Colonic mucosa (tissue), 4 donors: ENCODE data around the gene CDC40. TPM values are rescaled to one million over a fixed set of nuclear protein-coding genes. Genes with fewer than 3 reads are reported as not detected.

Experiments
- DNase-seq: peaks from one replicate; pipeline ENCODE4 v3.0.0-alpha.2; 2020
- H3K27ac ChIP-seq: fragments of 200-600 bp; one replicate; pipeline ENCODE4 v1.8.0; 2021
- H3K27me3 ChIP-seq: fragments of 200-600 bp; one replicate; pipeline ENCODE4 v1.8.0; 2021
- H3K36me3 ChIP-seq: fragments of 200-600 bp; one replicate; pipeline ENCODE4 v1.8.0; 2021
- H3K4me1 ChIP-seq: fragments of 200-600 bp; one replicate; pipeline ENCODE4 v1.8.0; 2021; ENCODE audit warnings: mild to moderate bottlenecking
- H3K4me3 ChIP-seq: fragments of 200-600 bp; one replicate; pipeline ENCODE4 v1.8.0; 2021
- H3K9ac ChIP-seq, 2 donors: one replicate each; pipeline ENCODE4 v1.7.0; 2013; ENCODE audit warnings: control low read depth in 2 of 2, low read depth in 2 of 2, low read length in 2 of 2
- H3K9me3 ChIP-seq: fragments of 200-600 bp; one replicate; pipeline ENCODE4 v1.8.0; 2021
- CTCF ChIP-seq: fragments of 200-600 bp; IDR thresholded peaks from one replicate; pipeline ENCODE4 v1.8.0; 2022; ENCODE audit warnings: antibody characterized with exemption, mild to moderate bottlenecking
- intact Hi-C: fragments of 100-400 bp; cut with DNase I; formaldehyde crosslinking; loops from one replicate; pipeline ENCODE4 v1.14.1; 2022
- total RNA-seq, 2 donors: library from RNA; stranded (reverse); fragmentation: NEBNext Ultra II Directional in 1 of 2; extraction: Animal tissue kit (Norgen Biotek cat#: 25700) in 1 of 2; gene quantifications; one replicate each; pipeline ENCODE4 v1.2.1, GENCODE V29; 2021
- donor health status: healthy.
- donor health status: DM: no; HTN: no; CAD: no.
- donor health status: DM: no; HTN: no; CAD: no.

CDC40 gene
- total RNA-seq, 2 donors from 2014 or later: 18.6 to 22.0 TPM

GRCh38 chr6:110181131-110182030 lies 1.2 kb downstream of the CDC40 start:
- TF ChIP-seq CTCF: no peak
- H3K9ac ChIP-seq: peak overlapping the region; percentile 76 to 93
- DNase-seq: no peak
- H3K4me1 ChIP-seq: peaks cover 8% of the 10 kb centered on the region
- intact Hi-C loops: no loop called here
- H3K27ac ChIP-seq: no peak overlapping the region
- no peaks in the 10 kb centered on the region for H3K9me3 ChIP-seq
- H3K27me3 ChIP-seq: no peaks in the 10 kb centered on the region
- peak overlapping the region; percentile 74 for H3K4me3 ChIP-seq
- no peaks in the 10 kb centered on the region for H3K36me3 ChIP-seq

- DNase-seq: no peak
- Histone ChIP-seq H3K27me3 (no peaks in the 10 kb centered on the region), H3K36me3 (no peaks in the 10 kb centered on the region), H3K9me3 (no peaks in the 10 kb centered on the region), H3K27ac (no peak overlapping the region), H3K9ac (no peak overlapping the region), H3K4me1 (peaks cover 8% of the 10 kb centered on the region), H3K4me3 (no peak overlapping the region)
- intact Hi-C loops: no loop called here
- no peak for TF ChIP-seq CTCF
Measured at GRCh38 chr6:110183292-110183885, 3.2 kb downstream of the CDC40 start.

GRCh38 chr6:110185879-110186278 lies 5.7 kb downstream of the CDC40 start:
- no peak overlapping the region for H3K9ac ChIP-seq
- intact Hi-C loops: no loop called here
- TF ChIP-seq CTCF: no peak
- H3K27ac ChIP-seq: no peak overlapping the region
- no peaks in the 10 kb centered on the region for H3K36me3 ChIP-seq
- peaks cover 8% of the 10 kb centered on the region for H3K4me1 ChIP-seq
- no peaks in the 10 kb centered on the region for H3K9me3 ChIP-seq
- DNase-seq: no peak
- no peak overlapping the region for H3K4me3 ChIP-seq
- no peaks in the 10 kb centered on the region for H3K27me3 ChIP-seq

GRCh38 chr6:110188791-110189190 lies 8.6 kb downstream of the CDC40 start:
- Histone ChIP-seq H3K4me3 (no peak overlapping the region), H3K9me3 (no peaks in the 10 kb centered on the region), H3K27me3 (no peaks in the 10 kb centered on the region), H3K4me1 (no peaks in the 10 kb centered on the region), H3K9ac (no peak overlapping the region), H3K27ac (no peak overlapping the region), H3K36me3 (no peaks in the 10 kb centered on the region)
- intact Hi-C loops: no loop called here
- no peak for DNase-seq
- no peak for TF ChIP-seq CTCF

- no peak overlapping the region for H3K9ac ChIP-seq
- no peaks in the 10 kb centered on the region for H3K36me3 ChIP-seq
- no peaks in the 10 kb centered on the region for H3K9me3 ChIP-seq
- TF ChIP-seq CTCF: no peak
- no peaks in the 10 kb centered on the region for H3K27me3 ChIP-seq
- no peaks in the 10 kb centered on the region for H3K4me1 ChIP-seq
- H3K27ac ChIP-seq: no peak overlapping the region
- no peak for DNase-seq
- H3K4me3 ChIP-seq: no peak overlapping the region
- intact Hi-C loops: no loop called here
Measured at GRCh38 chr6:110190726-110191125, 10.5 kb downstream of the CDC40 start.
